Measurements from ENCODE around the gene FBXO44.
"Not testable (repeated sequence)": the region's sequence is repeated elsewhere in the genome, so short reads cannot be mapped to it uniquely, and the experiment has no call there.

The FBXO44 gene

DNA sequence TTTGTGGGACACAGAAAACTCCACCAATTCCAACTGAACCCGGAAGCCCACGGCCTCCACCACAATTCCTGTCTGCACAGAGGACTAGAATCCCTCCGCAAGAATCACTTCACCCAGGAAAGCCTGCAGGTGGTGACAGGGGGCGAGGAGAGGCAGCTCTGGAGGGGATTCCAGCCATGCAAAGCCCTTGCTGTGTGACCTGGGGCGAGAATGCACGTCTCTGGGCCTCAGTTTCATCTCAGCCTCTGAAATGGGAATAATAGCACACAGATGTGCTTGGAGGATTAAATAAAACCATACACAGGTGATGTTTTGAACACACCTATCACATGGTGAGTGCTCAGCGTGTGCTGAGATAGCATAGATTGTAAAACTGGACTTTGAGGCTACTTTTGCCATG, 14.6 kb upstream of the FBXO44 start:
- TF ChIP-seq, protein P1, sequence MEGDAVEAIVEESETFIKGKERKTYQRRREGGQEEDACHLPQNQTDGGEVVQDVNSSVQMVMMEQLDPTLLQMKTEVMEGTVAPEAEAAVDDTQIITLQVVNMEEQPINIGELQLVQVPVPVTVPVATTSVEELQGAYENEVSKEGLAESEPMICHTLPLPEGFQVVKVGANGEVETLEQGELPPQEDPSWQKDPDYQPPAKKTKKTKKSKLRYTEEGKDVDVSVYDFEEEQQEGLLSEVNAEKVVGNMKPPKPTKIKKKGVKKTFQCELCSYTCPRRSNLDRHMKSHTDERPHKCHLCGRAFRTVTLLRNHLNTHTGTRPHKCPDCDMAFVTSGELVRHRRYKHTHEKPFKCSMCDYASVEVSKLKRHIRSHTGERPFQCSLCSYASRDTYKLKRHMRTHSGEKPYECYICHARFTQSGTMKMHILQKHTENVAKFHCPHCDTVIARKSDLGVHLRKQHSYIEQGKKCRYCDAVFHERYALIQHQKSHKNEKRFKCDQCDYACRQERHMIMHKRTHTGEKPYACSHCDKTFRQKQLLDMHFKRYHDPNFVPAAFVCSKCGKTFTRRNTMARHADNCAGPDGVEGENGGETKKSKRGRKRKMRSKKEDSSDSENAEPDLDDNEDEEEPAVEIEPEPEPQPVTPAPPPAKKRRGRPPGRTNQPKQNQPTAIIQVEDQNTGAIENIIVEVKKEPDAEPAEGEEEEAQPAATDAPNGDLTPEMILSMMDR (IDR thresholded peaks at IDR 0.05; ENCODE audit: low read depth, low read length): no peak

DNA sequence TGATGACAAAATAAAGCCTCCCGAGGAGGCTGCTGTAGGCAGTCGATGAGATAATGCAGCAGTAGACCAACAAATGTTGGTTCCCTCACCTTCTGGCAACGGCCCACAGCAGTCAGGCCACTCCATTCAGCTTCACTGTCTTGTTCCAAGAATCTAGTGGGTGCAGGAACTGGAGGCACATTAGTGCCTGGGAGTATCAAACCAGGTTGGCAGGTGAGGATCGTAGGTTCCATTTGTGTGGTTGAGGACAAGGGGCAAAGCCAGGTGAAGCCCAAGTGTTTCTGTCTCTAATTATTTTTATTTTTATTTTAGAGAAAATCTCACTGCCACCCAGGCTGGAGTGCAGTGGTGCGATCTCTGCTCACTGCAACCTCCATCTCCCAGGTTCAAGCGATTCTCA, 13.7 kb upstream of the FBXO44 start:
- no peak overlapping the region for H3K4me3 ChIP-seq (ENCODE audit: low read depth, low read length)
- TF ChIP-seq, protein P1 (IDR thresholded peaks at IDR 0.05; ENCODE audit: low read depth, low read length): no peak

More for the DNA sequence above, 14.6 kb upstream of the FBXO44 start:
- no peak overlapping the region for H3K4me3 ChIP-seq (ENCODE audit: low read depth, low read length)

DNA sequence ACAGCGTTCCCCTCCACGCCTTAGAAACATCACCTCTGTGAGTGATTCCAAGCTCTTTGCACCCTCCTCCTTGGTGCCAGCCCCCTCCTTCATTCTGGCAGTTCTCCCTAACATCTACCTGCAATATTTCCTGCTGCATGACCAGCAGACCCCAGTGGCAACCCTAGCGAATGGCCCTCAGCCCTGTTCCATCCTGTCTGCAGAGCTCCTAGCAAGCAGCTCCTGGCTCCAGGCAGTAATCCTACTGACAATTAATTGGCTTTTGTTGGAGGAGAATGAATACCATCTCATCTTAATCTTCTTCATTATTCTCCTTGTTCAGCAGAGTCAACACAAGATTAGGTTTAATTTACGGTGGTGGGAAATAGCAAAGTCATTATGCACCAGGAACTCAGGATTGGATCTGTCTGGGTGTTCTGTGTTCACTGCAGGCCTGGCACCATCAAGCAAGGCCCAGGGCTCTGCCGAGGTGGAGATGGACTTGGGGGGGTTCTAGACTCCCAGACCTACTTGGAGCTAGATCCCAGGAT, 12.8 kb upstream of the FBXO44 start:
- H3K4me3 ChIP-seq (ENCODE audit: low read depth, low read length): no peak overlapping the region
- TF ChIP-seq, protein P1 (IDR thresholded peaks at IDR 0.05; ENCODE audit: low read depth, low read length): no peak

DNA sequence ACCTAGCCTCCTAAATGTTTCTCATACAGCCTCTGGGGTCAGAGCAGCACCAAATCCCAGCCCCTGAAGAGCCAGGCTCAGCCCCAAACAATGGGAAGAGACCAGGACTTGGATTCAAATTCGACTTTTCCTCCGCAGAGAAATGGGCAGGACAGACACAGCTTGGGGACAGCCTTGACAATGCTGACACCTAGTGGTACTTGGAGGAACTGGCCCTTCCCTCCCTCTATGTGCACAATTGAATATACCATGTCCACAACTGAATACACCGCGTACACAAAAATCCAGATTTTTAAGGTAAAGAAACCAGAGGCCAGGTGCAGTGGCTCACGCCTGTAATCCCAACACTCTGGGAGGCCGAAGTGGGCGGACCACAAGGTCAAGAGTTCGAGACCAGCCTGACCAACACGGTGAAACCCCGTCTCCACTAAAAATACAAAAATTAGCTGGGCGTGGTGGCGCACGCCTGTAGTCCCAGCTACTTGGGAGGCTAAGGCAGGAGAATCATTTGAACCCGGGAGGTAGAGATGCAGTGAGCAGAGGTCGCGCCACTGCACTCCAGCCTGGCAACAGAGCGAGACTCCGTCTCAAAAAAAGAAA, 12.2 kb upstream of the FBXO44 start:
- TF ChIP-seq, protein P1 (IDR thresholded peaks at IDR 0.05; ENCODE audit: low read depth, low read length): peak; percentile 98
- H3K4me3 ChIP-seq (ENCODE audit: low read depth, low read length): not testable (repeated sequence)

DNA sequence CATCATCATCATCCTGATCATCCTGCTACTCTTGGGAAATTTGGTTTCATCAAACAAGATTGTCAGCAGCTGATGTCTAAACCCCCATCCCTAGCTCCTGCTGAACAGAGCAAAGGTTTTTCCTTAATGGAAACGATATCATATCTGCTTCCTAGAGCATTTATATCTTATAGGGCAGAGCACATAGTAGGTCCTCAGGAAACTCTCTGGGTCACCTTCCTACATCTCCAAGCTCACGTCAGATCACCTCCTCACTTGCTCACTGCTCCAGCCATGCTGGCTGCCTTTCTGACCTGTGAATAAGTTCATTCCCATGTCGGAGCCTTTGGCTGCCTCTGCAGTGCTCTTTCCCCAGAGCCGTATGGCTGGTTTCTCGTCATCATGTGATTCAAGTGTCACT, 10.9 kb upstream of the FBXO44 start:
- TF ChIP-seq, protein P1 (IDR thresholded peaks at IDR 0.05; ENCODE audit: low read depth, low read length): no peak
- no peak overlapping the region for H3K4me3 ChIP-seq (ENCODE audit: low read depth, low read length)

DNA sequence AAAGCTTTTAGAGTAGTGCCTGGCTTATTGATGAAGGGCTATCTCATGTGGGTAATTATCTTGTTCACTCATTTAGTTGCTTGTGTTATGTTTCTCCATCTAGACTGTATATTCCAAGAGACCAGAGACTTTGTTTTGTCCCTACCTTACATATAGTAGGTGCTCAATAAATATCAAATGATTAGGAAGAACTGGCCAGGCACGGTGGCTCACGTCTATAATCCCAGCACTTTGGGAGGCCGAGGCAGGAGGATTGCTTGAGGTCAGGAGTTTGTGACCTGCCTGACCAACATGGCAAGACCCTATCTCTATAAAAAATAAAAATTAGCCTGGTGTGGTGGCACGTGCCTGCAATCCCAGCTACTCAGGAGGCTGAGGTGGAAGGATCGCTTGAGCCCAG, 9.4 kb upstream of the FBXO44 start:
- TF ChIP-seq, protein P1 (IDR thresholded peaks at IDR 0.05; ENCODE audit: low read depth, low read length): no peak

DNA sequence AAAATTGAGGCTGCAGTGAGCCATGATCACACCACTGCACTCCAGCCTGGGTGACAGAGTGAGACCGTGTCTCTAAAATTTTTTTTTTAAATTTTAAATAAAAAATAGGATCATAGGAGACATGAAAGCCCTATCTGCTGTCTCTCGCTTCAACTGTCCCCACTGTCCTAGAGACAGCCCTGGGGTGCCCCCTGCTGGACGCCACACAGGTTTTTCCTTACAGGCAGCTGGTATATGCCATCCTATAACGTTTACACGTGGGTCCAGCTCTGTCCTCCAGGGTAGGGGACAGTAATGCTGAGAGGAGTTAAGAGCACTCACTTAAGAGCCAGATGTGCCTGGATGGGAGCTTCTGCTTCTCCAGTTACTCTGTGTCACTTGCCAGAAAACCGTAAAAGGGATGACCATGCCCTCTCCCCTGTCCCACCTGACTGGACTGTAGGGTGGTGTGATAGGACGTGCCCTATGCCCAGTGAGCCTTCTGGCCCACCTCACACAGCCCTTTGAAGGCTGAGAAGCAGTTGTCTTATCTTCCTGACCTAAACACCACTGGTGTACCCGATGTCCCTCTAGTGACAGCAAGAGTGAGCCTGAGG, 8.9 kb upstream of the FBXO44 start:
- TF ChIP-seq, protein P1 (IDR thresholded peaks at IDR 0.05; ENCODE audit: low read depth, low read length): peak; percentile 84
- no peak overlapping the region for H3K4me3 ChIP-seq (ENCODE audit: low read depth, low read length)

More for the DNA sequence above, 9.4 kb upstream of the FBXO44 start:
- no peak overlapping the region for H3K4me3 ChIP-seq (ENCODE audit: low read depth, low read length)

All from WI38 (cell line).